ENCODE results near the gene TRIP12. TPM values are rescaled to one million over a fixed set of nuclear protein-coding genes. Genes with fewer than 3 reads are reported as not detected.

Gene TRIP12
- polyA plus RNA-seq, 1 donor from 2014 or later = 57.2 TPM

DNA sequence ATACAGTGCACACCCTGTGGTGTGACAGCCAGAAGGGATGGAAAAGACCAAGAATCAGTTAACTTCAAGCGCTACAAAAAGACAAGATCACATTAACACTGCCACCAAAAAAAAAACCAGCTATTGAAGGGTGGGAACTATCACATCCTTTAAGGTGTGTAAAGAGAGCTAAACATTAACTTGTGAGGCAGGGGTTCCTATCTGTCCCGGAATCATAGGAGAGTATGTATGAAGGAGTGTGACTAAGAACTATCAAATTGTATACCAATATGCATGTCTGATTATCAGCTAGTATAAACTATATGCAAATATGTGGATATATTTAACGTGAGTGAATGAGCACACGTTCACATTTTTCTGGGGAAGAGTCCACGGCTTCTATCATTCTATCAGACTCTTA, 119.0 kb downstream of the TRIP12 start:
- Histone ChIP-seq H3K27me3 (ENCODE audit: insufficient read depth, low read depth, low read length) (no peaks in the 10 kb centered on the region), H3K27ac (ENCODE audit: low read length) (no peak overlapping the region), H3F3A (ENCODE audit: insufficient read depth, low read length, poor library complexity, severe bottlenecking) (no peaks in the 10 kb centered on the region), H3K9me2 (ENCODE audit: insufficient read depth, low read length) (no peaks in the 10 kb centered on the region), H3K4me3 (ENCODE audit: low read length) (no peak overlapping the region), H4K20me1 (ENCODE audit: insufficient read depth) (no peaks in the 10 kb centered on the region), H3K9me3 (ENCODE audit: low read length) (no peaks in the 10 kb centered on the region), H3K36me3 (ENCODE audit: insufficient read depth, low read length) (peaks cover 10% of the 10 kb centered on the region), H3K79me2 (replicated peaks; ENCODE audit: insufficient read depth, low read length) (no peaks in the 10 kb centered on the region), H3K9ac (ENCODE audit: low read length) (no peak overlapping the region), H3K4me2 (ENCODE audit: low read length) (no peak overlapping the region), H2AFZ (ENCODE audit: low read depth, low read length) (no peak overlapping the region)
- TF ChIP-seq, protein P1, sequence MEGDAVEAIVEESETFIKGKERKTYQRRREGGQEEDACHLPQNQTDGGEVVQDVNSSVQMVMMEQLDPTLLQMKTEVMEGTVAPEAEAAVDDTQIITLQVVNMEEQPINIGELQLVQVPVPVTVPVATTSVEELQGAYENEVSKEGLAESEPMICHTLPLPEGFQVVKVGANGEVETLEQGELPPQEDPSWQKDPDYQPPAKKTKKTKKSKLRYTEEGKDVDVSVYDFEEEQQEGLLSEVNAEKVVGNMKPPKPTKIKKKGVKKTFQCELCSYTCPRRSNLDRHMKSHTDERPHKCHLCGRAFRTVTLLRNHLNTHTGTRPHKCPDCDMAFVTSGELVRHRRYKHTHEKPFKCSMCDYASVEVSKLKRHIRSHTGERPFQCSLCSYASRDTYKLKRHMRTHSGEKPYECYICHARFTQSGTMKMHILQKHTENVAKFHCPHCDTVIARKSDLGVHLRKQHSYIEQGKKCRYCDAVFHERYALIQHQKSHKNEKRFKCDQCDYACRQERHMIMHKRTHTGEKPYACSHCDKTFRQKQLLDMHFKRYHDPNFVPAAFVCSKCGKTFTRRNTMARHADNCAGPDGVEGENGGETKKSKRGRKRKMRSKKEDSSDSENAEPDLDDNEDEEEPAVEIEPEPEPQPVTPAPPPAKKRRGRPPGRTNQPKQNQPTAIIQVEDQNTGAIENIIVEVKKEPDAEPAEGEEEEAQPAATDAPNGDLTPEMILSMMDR (IDR thresholded peaks at IDR 0.05; ENCODE audit: poor library complexity, severe bottlenecking) = no peak
- TF ChIP-seq SMC3 (conservative IDR thresholded peaks at IDR 0.05; ENCODE audit: poor library complexity) (no peak), MXI1 (conservative IDR thresholded peaks at IDR 0.05; ENCODE audit: poor library complexity, severe bottlenecking) (no peak), EP300 (conservative IDR thresholded peaks at IDR 0.05; ENCODE audit: poor library complexity, severe bottlenecking) (no peak), EZH2 (IDR thresholded peaks at IDR 0.05; ENCODE audit: borderline replicate concordance, insufficient read depth, low read length, poor library complexity, severe bottlenecking) (no peak), POLR2AphosphoS5 (IDR thresholded peaks at IDR 0.05) (no peak), RAD21 (conservative IDR thresholded peaks at IDR 0.05) (no peak), TAF1 (IDR thresholded peaks at IDR 0.05; ENCODE audit: low read depth) (no peak)
- TF ChIP-seq, protein P2, sequence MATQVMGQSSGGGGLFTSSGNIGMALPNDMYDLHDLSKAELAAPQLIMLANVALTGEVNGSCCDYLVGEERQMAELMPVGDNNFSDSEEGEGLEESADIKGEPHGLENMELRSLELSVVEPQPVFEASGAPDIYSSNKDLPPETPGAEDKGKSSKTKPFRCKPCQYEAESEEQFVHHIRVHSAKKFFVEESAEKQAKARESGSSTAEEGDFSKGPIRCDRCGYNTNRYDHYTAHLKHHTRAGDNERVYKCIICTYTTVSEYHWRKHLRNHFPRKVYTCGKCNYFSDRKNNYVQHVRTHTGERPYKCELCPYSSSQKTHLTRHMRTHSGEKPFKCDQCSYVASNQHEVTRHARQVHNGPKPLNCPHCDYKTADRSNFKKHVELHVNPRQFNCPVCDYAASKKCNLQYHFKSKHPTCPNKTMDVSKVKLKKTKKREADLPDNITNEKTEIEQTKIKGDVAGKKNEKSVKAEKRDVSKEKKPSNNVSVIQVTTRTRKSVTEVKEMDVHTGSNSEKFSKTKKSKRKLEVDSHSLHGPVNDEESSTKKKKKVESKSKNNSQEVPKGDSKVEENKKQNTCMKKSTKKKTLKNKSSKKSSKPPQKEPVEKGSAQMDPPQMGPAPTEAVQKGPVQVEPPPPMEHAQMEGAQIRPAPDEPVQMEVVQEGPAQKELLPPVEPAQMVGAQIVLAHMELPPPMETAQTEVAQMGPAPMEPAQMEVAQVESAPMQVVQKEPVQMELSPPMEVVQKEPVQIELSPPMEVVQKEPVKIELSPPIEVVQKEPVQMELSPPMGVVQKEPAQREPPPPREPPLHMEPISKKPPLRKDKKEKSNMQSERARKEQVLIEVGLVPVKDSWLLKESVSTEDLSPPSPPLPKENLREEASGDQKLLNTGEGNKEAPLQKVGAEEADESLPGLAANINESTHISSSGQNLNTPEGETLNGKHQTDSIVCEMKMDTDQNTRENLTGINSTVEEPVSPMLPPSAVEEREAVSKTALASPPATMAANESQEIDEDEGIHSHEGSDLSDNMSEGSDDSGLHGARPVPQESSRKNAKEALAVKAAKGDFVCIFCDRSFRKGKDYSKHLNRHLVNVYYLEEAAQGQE (IDR thresholded peaks at IDR 0.05; ENCODE audit: borderline replicate concordance) = no peak

DNA sequence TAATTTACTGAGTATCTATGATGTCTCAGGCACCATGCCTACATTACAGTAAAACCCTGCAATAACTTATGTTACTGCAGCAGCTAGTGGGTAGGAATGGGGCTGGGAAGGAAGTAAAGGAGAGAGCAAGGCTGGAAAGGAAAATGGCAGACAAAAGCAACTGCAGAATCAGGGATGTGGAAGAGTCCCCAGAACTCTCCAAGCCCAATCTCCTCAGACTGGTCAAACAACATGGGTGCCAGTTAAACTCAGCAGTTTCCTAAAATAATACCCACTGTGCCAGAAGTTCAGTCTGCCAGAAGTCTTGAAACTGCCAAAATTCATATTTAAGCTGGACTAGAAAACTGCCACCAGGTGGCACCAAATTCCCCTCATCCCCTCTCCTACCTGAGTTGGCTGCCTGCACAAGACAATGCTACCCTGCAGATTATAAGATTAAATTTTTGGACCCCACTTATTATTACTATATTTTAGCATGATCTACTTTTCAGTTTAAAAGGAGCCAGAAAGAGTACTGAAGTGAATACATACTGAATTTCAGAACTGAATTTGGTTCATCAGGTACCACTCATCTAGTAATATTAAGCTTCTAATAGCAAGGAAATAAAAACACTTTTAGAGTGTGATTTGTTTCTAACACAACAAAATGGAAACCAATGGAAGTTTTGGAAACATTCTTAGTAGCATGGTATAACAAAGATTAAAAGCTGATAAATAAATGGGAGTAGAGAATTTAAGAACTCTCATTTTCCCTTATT, 120.6 kb downstream of the TRIP12 start:
- no peak overlapping the region for H3K9ac ChIP-seq (ENCODE audit: low read length)
- H2AFZ ChIP-seq (ENCODE audit: low read depth, low read length) = no peak overlapping the region
- TF ChIP-seq, protein P1 (IDR thresholded peaks at IDR 0.05; ENCODE audit: poor library complexity, severe bottlenecking) = peak; percentile 77
- TF ChIP-seq RAD21 (conservative IDR thresholded peaks at IDR 0.05) = peak; percentile 73
- no peak for TF ChIP-seq EZH2 (IDR thresholded peaks at IDR 0.05; ENCODE audit: borderline replicate concordance, insufficient read depth, low read length, poor library complexity, severe bottlenecking)
- TF ChIP-seq SMC3 (conservative IDR thresholded peaks at IDR 0.05; ENCODE audit: poor library complexity) = peak; percentile 84
- no peak for TF ChIP-seq TAF1 (IDR thresholded peaks at IDR 0.05; ENCODE audit: low read depth)
- TF ChIP-seq MXI1 (conservative IDR thresholded peaks at IDR 0.05; ENCODE audit: poor library complexity, severe bottlenecking) = no peak
- TF ChIP-seq, protein P2 (IDR thresholded peaks at IDR 0.05; ENCODE audit: borderline replicate concordance) = no peak
- TF ChIP-seq EP300 (conservative IDR thresholded peaks at IDR 0.05; ENCODE audit: poor library complexity, severe bottlenecking) = no peak
- H3K9me2 ChIP-seq (ENCODE audit: insufficient read depth, low read length) = no peaks in the 10 kb centered on the region
- no peaks in the 10 kb centered on the region for H4K20me1 ChIP-seq (ENCODE audit: insufficient read depth)
- H3F3A ChIP-seq (ENCODE audit: insufficient read depth, low read length, poor library complexity, severe bottlenecking) = no peaks in the 10 kb centered on the region
- H3K4me3 ChIP-seq (ENCODE audit: low read length) = no peak overlapping the region
- no peaks in the 10 kb centered on the region for H3K79me2 ChIP-seq (replicated peaks; ENCODE audit: insufficient read depth, low read length)
- no peaks in the 10 kb centered on the region for H3K9me3 ChIP-seq (ENCODE audit: low read length)
- no peak overlapping the region for H3K27ac ChIP-seq (ENCODE audit: low read length)
- peaks cover 3% of the 10 kb centered on the region for H3K36me3 ChIP-seq (ENCODE audit: insufficient read depth, low read length)
- H3K27me3 ChIP-seq (ENCODE audit: insufficient read depth, low read depth, low read length) = no peaks in the 10 kb centered on the region
- H3K4me2 ChIP-seq (ENCODE audit: low read length) = no peak overlapping the region

All from neural cell (in vitro differentiated cells).